ENCODE results near the gene TTLL1.

GRCh38 chr22:43109511-43109910 lies 20.3 kb upstream of the TTLL1 start:
- TF ChIP-seq, protein P1, sequence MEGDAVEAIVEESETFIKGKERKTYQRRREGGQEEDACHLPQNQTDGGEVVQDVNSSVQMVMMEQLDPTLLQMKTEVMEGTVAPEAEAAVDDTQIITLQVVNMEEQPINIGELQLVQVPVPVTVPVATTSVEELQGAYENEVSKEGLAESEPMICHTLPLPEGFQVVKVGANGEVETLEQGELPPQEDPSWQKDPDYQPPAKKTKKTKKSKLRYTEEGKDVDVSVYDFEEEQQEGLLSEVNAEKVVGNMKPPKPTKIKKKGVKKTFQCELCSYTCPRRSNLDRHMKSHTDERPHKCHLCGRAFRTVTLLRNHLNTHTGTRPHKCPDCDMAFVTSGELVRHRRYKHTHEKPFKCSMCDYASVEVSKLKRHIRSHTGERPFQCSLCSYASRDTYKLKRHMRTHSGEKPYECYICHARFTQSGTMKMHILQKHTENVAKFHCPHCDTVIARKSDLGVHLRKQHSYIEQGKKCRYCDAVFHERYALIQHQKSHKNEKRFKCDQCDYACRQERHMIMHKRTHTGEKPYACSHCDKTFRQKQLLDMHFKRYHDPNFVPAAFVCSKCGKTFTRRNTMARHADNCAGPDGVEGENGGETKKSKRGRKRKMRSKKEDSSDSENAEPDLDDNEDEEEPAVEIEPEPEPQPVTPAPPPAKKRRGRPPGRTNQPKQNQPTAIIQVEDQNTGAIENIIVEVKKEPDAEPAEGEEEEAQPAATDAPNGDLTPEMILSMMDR (IDR thresholded peaks at IDR 0.05; ENCODE audit: low read depth, low read length, missing input control) = no peak
- TF ChIP-seq MAX (IDR thresholded peaks at IDR 0.05) (no peak), RAD21 (IDR thresholded peaks at IDR 0.05) (no peak), SP1 (IDR thresholded peaks at IDR 0.05) (no peak), HNF4A (conservative IDR thresholded peaks at IDR 0.05) (no peak), RXRA (IDR thresholded peaks at IDR 0.05) (no peak), REST (IDR thresholded peaks at IDR 0.05) (no peak), ZBTB33 (IDR thresholded peaks at IDR 0.05) (no peak)
- TF ChIP-seq, protein P2, sequence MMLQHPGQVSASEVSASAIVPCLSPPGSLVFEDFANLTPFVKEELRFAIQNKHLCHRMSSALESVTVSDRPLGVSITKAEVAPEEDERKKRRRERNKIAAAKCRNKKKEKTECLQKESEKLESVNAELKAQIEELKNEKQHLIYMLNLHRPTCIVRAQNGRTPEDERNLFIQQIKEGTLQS (IDR thresholded peaks at IDR 0.05) = no peak

Data from liver (tissue), 3 donors.